Measurements from ENCODE around the gene SUFU. TPM values are rescaled to one million over a fixed set of nuclear protein-coding genes. Genes with fewer than 3 reads are reported as not detected.
"Not testable (repeated sequence)": the region's sequence is repeated elsewhere in the genome, so short reads cannot be mapped to it uniquely, and the experiment has no call there.

Gene SUFU
- total and polyA plus RNA-seq, 4 donors = 1.8 to 3.8 (median 2.9) TPM

DNA sequence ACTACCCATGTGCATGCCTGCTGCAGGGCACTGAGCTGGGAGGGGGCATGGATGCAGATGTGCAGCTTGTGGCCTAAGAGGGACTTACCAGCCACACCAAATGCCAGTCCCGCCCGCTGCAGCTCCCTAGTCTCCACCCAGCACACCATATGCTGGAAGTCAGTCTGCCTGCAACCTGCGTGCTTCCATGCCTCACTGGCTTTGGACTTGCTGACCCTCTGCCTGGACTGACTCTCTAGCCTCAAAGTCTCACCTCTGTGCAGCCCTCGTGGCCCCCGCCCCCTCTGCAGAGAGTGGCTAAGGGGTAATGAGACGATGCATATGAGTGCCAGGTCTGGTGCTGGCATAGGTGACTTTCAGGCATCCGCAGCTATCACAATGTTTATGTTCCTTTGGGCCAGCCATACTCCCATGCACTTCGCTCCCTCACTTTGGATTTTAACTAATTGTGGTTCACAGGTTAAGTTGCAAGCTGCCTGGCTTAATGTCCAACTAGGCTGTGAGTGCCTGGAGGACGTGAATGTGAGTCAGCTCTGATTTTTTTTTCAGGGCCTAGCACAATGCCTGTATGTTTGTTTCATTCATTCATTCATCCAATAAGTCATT is 162.2 kb downstream of the SUFU start:
- Histone ChIP-seq H3K27me3 (ENCODE audit: control insufficient read depth in 4 of 4, insufficient read depth in 4 of 4, low read length in 3 of 4) (no peaks in the 10 kb centered on the region), H3K9me3 (ENCODE audit: control insufficient read depth in 4 of 4, low read length in 3 of 4) (no peaks in the 10 kb centered on the region), H3K4me1 (ENCODE audit: control insufficient read depth in 4 of 4, insufficient read depth in 4 of 4, low read length in 3 of 4) (peaks cover 0 to 5% (median under 1%) of the 10 kb centered on the region in 4 donors), H3K4me3 (ENCODE audit: low read depth in 1 of 3, low read length in 3 of 3) (no peak overlapping the region), H3K9ac (ENCODE audit: low read depth in 1 of 2, low read length in 2 of 2) (no peak overlapping the region), H3K36me3 (ENCODE audit: control insufficient read depth in 4 of 4, insufficient read depth in 3 of 4, low read depth in 1 of 4, low read length in 3 of 4) (no peaks in the 10 kb centered on the region), H3K27ac (ENCODE audit: low read depth in 1 of 2, low read length in 2 of 2) (no peak overlapping the region)
- TF ChIP-seq, protein P1, sequence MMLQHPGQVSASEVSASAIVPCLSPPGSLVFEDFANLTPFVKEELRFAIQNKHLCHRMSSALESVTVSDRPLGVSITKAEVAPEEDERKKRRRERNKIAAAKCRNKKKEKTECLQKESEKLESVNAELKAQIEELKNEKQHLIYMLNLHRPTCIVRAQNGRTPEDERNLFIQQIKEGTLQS (IDR thresholded peaks at IDR 0.05) = no peak
- TF ChIP-seq, protein P2, sequence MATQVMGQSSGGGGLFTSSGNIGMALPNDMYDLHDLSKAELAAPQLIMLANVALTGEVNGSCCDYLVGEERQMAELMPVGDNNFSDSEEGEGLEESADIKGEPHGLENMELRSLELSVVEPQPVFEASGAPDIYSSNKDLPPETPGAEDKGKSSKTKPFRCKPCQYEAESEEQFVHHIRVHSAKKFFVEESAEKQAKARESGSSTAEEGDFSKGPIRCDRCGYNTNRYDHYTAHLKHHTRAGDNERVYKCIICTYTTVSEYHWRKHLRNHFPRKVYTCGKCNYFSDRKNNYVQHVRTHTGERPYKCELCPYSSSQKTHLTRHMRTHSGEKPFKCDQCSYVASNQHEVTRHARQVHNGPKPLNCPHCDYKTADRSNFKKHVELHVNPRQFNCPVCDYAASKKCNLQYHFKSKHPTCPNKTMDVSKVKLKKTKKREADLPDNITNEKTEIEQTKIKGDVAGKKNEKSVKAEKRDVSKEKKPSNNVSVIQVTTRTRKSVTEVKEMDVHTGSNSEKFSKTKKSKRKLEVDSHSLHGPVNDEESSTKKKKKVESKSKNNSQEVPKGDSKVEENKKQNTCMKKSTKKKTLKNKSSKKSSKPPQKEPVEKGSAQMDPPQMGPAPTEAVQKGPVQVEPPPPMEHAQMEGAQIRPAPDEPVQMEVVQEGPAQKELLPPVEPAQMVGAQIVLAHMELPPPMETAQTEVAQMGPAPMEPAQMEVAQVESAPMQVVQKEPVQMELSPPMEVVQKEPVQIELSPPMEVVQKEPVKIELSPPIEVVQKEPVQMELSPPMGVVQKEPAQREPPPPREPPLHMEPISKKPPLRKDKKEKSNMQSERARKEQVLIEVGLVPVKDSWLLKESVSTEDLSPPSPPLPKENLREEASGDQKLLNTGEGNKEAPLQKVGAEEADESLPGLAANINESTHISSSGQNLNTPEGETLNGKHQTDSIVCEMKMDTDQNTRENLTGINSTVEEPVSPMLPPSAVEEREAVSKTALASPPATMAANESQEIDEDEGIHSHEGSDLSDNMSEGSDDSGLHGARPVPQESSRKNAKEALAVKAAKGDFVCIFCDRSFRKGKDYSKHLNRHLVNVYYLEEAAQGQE (IDR thresholded peaks at IDR 0.05) = no peak
- no peak for TF ChIP-seq FOXA2 (IDR thresholded peaks at IDR 0.05)
- TF ChIP-seq, protein P3, sequence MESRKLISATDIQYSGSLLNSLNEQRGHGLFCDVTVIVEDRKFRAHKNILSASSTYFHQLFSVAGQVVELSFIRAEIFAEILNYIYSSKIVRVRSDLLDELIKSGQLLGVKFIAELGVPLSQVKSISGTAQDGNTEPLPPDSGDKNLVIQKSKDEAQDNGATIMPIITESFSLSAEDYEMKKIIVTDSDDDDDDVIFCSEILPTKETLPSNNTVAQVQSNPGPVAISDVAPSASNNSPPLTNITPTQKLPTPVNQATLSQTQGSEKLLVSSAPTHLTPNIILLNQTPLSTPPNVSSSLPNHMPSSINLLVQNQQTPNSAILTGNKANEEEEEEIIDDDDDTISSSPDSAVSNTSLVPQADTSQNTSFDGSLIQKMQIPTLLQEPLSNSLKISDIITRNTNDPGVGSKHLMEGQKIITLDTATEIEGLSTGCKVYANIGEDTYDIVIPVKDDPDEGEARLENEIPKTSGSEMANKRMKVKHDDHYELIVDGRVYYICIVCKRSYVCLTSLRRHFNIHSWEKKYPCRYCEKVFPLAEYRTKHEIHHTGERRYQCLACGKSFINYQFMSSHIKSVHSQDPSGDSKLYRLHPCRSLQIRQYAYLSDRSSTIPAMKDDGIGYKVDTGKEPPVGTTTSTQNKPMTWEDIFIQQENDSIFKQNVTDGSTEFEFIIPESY (IDR thresholded peaks at IDR 0.05) = no peak
- 81% methylated on average over 9 of the region's 9 CpGs for WGBS
- no peak for DNase-seq (ENCODE audit: low spot score)

DNA sequence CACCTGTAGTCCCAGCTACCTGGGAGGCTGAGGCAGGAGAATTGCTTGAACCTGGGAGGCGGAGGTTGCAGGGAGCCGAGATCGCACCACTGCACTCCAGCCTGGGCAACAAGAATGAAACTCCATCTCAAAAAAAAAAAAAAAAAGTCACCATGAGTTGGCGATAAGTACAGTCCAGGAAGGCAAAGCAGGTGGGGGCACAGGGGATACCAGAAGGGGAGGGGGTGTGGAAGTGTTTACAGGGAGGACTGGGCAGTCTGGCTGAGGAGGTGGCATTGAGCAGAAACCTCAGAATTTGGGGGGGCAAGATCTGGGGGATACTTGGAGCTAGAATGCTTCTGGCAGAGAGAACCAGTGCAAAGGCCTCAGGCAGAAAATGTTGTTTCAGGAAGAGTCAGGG is 163.6 kb downstream of the SUFU start:
- not testable (repeated sequence) for DNase-seq (ENCODE audit: low spot score); H3K36me3 ChIP-seq (ENCODE audit: control insufficient read depth in 4 of 4, insufficient read depth in 3 of 4, low read depth in 1 of 4, low read length in 3 of 4); H3K9me3 ChIP-seq (ENCODE audit: control insufficient read depth in 4 of 4, low read length in 3 of 4); H3K9ac ChIP-seq (ENCODE audit: low read depth in 1 of 2, low read length in 2 of 2); H3K27me3 ChIP-seq (ENCODE audit: control insufficient read depth in 4 of 4, insufficient read depth in 4 of 4, low read length in 3 of 4); H3K4me3 ChIP-seq (ENCODE audit: low read depth in 1 of 3, low read length in 3 of 3); H3K27ac ChIP-seq (ENCODE audit: low read depth in 1 of 2, low read length in 2 of 2); H3K4me1 ChIP-seq (ENCODE audit: control insufficient read depth in 4 of 4, insufficient read depth in 4 of 4, low read length in 3 of 4)
- 94% methylated on average over 4 of the region's 4 CpGs for WGBS

DNA sequence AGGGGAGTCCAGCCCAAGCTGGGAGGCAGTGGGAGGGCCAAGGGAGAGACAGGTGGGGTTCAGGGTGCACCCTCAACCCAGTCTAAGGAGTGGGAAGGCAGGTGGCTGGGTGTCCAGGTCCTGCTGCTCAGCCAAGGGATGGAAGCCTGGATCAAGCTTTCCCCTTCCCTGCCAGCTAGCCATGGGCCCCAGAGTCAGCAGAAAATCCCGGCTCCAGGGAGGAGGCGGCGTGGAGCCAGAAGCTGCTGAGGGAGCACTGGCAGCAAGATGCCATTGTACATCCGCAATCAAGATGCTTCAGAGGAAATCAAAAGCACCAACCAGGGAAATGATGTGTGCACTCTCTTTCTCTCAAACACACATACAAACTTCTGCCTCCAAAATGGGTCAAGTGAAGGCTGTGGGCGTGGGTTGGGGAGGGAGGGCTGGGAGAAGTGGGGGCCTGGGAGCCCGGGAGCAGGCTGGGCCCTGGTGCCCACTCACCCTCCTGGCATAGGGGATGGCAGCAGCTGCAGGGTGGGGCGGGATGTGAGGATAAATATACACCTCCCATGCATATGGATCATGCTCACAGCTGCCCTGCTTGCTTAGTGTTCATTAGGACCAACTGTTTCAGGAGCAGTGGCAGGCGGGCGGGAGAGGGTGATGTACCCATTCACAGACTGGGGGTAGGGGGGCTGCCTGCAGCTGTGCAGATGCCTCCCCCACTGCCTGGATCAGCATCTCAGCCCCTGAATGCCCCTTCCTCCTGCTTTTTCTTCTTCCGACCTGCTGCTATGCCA is 164.7 kb downstream of the SUFU start:
- Histone ChIP-seq H3K9ac (ENCODE audit: low read depth in 1 of 2, low read length in 2 of 2) (no peak overlapping the region), H3K4me3 (ENCODE audit: low read depth in 1 of 3, low read length in 3 of 3) (no peak overlapping the region), H3K27ac (ENCODE audit: low read depth in 1 of 2, low read length in 2 of 2) (no peak overlapping the region), H3K27me3 (ENCODE audit: control insufficient read depth in 4 of 4, insufficient read depth in 4 of 4, low read length in 3 of 4) (no peaks in the 10 kb centered on the region), H3K9me3 (ENCODE audit: control insufficient read depth in 4 of 4, low read length in 3 of 4) (no peaks in the 10 kb centered on the region), H3K4me1 (ENCODE audit: control insufficient read depth in 4 of 4, insufficient read depth in 4 of 4, low read length in 3 of 4) (peaks cover 0 to 4% (median under 1%) of the 10 kb centered on the region in 4 donors), H3K36me3 (ENCODE audit: control insufficient read depth in 4 of 4, insufficient read depth in 3 of 4, low read depth in 1 of 4, low read length in 3 of 4) (no peaks in the 10 kb centered on the region)
- 91% methylated on average over 10 of the region's 10 CpGs for WGBS
- DNase-seq (ENCODE audit: low spot score) = no peak
- TF ChIP-seq, protein P4, sequence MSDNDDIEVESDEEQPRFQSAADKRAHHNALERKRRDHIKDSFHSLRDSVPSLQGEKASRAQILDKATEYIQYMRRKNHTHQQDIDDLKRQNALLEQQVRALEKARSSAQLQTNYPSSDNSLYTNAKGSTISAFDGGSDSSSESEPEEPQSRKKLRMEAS (IDR thresholded peaks at IDR 0.05) = no peak
- no peak for TF ChIP-seq SP1 (IDR thresholded peaks at IDR 0.05)
- TF ChIP-seq RXRA (IDR thresholded peaks at IDR 0.05) = no peak
- no peak for TF ChIP-seq JUND (IDR thresholded peaks at IDR 0.05)
